Activated naive CD8-positive, alpha-beta T cell (primary cell): ENCODE data around the gene SPAG6.
A peak's percentile ranks its signal among the peaks of the same experiment; 100 is the strongest.

Experiments used
- H3K27ac Mint-ChIP-seq: one replicate; pipeline ENCODE4 v1.8.0; 2021; ENCODE audit warnings: mixed read lengths
- H3K27me3 Mint-ChIP-seq: one replicate; pipeline ENCODE4 v1.8.0; 2021; ENCODE audit warnings: mixed read lengths
- H3K36me3 Mint-ChIP-seq: one replicate; pipeline ENCODE4 v1.8.0; 2021; ENCODE audit warnings: mixed read lengths
- H3K4me1 Mint-ChIP-seq: one replicate; pipeline ENCODE4 v1.8.0; 2021; ENCODE audit warnings: low read depth, mixed read lengths
- H3K4me3 Mint-ChIP-seq: one replicate; pipeline ENCODE4 v1.8.0; 2021; ENCODE audit warnings: mild to moderate bottlenecking, mixed read lengths
- H3K9me3 Mint-ChIP-seq: one replicate; pipeline ENCODE4 v1.8.0; 2021; ENCODE audit warnings: low read depth, mixed read lengths

The SPAG6 gene

DNA sequence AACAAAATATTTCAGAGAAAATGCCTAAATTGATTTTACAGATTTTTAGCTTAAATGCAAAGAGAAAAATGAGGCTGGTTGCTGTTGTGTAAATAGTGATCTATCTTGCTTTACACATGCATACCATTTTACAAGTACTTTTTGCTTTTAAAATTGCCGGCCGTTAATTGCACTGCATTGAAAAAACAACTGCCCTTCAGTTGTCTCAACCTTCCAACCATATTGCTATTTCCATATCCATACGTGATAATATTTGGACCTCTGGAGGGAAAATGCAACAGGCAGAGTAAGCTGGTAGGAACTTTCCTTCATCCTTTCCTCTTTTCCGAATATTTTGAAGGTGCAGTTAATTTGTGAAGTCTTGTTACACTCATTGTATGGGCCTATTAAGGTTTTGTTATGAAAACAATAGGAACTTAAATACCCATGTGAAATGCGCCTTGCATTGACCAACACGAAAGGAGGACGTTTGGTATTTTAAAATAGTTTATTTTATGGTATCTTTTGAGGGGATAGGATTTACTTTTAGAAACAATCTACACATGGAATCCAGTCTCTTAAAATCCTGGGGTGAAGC, 13.1 kb upstream of the SPAG6 start:
- Mint-ChIP-seq H3K4me1 (peaks cover 27% of the 10 kb centered on the region), H3K36me3 (peaks cover 11% of the 10 kb centered on the region), H3K4me3 (peak overlapping the region; percentile 75), H3K27me3 (peaks cover 12% of the 10 kb centered on the region), H3K9me3 (no peaks in the 10 kb centered on the region), H3K27ac (no peak overlapping the region)

DNA sequence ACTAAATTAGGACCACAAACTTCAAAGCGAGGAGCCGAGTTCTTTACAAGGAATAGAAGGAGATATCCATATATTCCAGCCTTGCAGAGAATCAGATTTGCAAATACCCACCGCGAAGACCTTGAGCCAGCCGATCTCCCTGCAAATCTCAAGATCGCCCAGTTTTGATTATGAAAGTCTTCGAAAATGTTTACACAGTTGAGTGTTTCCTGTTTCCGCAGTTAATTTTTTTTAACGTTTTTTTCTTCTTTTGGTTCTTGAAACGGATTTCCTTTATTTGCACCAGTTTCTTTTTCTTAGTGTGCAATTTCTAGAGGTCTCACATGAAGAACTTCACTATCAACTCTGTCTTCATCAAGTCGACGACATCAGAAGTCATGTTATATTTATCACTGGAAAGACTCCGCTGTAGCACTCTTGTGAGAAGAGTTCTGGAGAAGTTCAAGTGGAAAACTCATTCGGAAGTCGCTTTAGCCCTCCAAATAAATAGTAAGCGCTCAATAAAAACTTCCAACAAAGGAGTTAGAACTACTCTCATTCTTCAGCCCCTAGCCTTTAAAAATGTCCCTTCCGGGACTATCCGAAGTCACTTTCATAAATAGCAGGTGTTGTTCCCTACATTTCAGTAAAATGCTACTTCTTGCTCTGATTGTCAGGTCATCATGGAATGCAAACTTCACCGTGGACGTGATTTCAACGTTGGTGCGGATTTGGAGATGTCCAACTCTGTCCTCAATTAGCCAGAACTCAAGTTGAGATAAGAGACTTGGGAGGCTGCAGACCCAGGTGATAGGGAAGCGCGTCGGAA, 11.9 kb upstream of the SPAG6 start:
- Mint-ChIP-seq H3K4me3 (peak overlapping the region; percentile 75), H3K36me3 (peaks cover 9% of the 10 kb centered on the region), H3K9me3 (no peaks in the 10 kb centered on the region), H3K27me3 (peaks cover 21% of the 10 kb centered on the region), H3K4me1 (peaks cover 29% of the 10 kb centered on the region), H3K27ac (peak overlapping the region; percentile 73)

DNA sequence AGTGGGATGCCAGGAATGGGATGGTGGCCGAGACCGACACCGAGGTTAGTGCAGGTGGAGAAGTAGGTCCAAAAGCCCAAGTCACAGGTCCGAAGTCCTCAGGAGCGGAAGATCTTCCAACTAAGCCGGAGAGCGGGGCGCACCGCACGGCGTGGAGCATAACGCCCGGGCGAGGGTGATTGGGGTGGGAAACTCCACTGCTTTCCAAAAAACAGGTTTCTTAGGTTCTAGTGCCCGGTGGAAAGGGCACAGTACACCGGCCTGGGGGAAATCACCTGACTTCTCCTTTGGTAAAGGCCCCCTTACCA, 11.4 kb upstream of the SPAG6 start:
- no peaks in the 10 kb centered on the region for H3K9me3 Mint-ChIP-seq
- peaks cover 29% of the 10 kb centered on the region for H3K4me1 Mint-ChIP-seq
- peaks cover 26% of the 10 kb centered on the region for H3K27me3 Mint-ChIP-seq
- peak overlapping the region; percentile 73 for H3K27ac Mint-ChIP-seq
- H3K4me3 Mint-ChIP-seq: peak overlapping the region; percentile 75
- H3K36me3 Mint-ChIP-seq: peaks cover 9% of the 10 kb centered on the region

DNA sequence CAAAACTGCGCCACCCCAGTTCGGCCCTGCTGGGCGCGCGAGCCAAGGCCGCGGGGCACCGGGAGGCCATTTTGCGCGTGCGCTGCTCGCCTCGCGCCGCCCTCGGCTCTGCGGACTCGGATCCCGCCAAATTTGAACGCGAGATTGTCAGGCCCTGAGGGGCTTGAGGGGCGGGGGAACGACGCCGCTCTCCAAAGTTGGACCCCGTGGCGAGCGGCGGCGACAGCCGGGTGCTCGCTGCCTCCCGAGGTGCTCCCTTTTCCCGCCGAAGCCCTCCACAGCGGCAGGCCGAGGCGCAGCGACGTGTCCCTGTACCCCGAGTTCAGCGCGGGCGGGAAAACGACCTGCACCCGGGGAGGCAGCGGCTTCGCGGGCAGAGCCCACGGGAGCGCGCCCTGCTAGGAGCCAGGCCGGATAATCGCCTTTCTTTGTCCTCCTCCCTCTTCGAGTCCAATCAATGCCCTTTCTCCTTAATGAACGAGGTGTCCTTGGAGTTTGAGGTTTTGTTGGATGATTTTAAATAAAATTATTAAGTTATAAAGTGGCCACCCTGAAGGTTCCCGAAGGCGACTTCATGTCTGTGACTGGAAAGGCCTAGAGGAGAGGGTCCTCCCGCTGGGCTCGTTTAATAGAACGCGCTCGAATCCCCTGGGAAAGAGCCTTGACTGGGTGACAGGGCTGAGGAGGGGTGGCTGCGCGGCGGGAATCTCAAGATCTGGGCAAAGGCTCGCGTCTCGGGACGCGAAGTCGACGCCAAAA, 10.7 kb upstream of the SPAG6 start:
- H3K4me1 Mint-ChIP-seq: peaks cover 32% of the 10 kb centered on the region
- no peak overlapping the region for H3K27ac Mint-ChIP-seq
- peaks cover 31% of the 10 kb centered on the region for H3K27me3 Mint-ChIP-seq

DNA sequence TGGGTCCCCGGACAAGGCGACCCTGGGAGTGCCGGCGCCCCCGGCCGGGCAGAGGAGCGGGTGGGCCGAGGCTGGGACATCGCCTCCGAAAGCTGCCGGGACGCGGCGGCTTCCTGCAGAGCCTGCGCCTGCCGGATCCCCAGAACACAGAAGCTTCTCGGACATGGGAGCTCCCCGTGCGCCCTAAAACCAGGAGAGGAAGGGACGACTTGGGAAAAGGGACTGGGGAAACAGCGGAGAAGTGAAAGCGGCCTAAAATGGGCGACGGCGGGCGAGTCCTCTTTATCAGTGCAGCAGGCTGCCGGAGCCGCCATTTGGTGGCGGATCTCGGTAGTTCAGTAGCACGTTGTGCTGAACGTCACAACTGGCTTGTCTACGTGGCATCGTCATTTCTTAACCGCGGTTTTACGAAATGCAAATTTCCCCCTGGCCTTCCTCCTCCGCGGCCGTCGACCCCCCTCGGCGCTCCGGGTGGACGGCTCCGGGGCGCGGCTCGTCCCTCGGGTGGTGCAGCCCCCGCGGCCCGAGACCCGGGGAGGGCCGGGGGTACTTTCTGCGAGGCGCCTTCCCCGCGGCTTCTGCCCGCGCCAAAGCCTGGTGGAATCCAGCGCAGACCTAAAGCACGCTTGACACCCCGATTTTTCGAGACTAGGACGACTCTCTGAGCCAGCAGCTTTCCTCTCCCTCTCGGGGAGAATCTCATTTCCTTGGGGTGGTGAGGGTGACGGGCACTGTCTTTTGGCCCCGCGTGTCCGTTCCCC, 9.9 kb upstream of the SPAG6 start:
- H3K4me1 Mint-ChIP-seq: peaks cover 39% of the 10 kb centered on the region
- peaks cover 5% of the 10 kb centered on the region for H3K36me3 Mint-ChIP-seq
- peak overlapping the region; percentile 64 for H3K27ac Mint-ChIP-seq
- H3K9me3 Mint-ChIP-seq: no peaks in the 10 kb centered on the region
- H3K27me3 Mint-ChIP-seq: peaks cover 34% of the 10 kb centered on the region
- peak overlapping the region; percentile 81 for H3K4me3 Mint-ChIP-seq

More for the DNA sequence above, 10.7 kb upstream of the SPAG6 start:
- H3K36me3 Mint-ChIP-seq: peaks cover 7% of the 10 kb centered on the region
- H3K4me3 Mint-ChIP-seq: peak overlapping the region; percentile 81
- H3K9me3 Mint-ChIP-seq: no peaks in the 10 kb centered on the region

DNA sequence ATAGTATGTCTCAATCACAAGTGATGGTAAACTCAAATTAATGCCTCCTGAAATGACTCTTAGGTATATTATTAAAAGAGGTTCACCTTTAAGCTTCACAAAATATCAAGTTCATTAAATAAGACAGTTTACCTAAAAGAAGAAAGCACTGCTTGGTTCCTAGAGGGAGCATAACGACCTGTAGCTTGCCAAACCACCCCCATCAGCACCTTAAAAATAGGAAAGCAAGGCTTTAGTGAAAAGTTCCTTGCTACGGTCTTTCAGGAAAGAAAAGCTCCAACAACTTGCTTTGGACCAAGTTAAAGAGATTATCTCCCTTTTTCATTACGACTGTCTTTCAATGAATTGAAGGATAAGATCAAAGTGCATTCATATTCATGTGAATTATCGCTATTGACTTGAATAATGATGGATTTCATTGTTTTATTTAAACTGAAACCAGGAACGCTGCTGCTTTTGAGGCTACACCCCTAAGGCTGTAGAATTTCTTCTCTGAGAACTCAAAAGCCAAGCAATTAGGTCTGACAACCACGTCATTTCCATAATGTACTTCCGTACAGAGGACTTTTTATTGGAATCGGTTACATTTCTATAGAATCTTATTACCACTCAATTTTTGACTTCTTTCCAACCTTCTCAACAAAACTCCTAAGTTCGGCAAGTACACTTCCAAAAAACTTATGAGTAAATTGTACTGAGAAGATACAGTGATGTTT, 7.0 kb upstream of the SPAG6 start:
- Mint-ChIP-seq H3K4me1 (peaks cover 27% of the 10 kb centered on the region), H3K27ac (peak overlapping the region; percentile 54), H3K9me3 (no peaks in the 10 kb centered on the region), H3K36me3 (peaks cover 2% of the 10 kb centered on the region), H3K4me3 (no peak overlapping the region), H3K27me3 (peaks cover 47% of the 10 kb centered on the region)

DNA sequence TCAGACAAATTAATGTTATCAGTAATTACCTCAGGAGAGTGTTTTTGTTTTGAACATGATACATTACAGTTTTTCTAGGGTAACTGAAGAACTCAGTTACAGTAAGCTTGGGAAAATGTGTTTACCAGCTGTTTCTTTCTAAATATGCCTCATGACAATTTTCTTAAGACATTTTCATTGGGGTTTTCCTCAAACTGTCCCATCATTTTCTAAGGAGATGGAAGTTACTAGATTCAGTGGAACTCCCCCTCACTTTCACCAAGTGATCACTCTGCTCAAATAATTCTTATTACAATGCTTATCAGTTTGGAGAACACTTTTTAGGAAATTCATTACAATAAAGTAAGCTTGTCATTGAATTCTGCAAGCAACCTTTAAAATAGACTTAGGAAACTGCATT, 6.4 kb upstream of the SPAG6 start:
- Mint-ChIP-seq H3K9me3 (no peaks in the 10 kb centered on the region), H3K36me3 (no peaks in the 10 kb centered on the region), H3K4me1 (peaks cover 22% of the 10 kb centered on the region), H3K4me3 (no peak overlapping the region), H3K27ac (peak overlapping the region; percentile 54), H3K27me3 (peaks cover 50% of the 10 kb centered on the region)

DNA sequence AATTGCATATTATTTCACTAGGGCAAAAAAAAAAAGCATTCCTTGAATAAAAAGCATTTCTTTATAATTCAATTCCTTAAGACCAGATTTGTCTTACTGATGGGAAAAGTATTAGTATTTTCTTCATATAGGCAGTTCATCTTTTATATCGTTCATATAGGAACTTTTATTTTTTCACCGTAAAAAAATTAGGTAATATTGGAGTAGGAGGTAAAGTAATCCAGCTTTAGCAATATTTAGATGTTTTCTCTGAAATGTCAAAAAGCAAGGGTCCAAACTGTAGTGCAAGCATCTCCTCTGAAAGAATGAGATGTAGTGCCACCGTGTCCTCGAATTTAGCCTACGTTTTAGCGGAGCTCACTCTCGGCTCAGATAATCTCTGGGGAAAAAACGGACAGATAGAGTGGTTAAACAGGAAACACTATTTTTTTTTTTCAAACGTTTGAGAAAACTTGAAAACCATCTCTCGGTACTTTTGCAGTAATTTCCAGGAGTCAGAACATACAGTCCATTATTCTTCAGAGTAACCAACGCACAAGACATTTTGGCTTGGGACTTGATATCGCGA, 5.5 kb upstream of the SPAG6 start:
- peaks cover 3% of the 10 kb centered on the region for H3K36me3 Mint-ChIP-seq
- peak overlapping the region; percentile 79 for H3K27ac Mint-ChIP-seq
- peak overlapping the region; percentile 87 for H3K4me3 Mint-ChIP-seq
- H3K4me1 Mint-ChIP-seq: peaks cover 26% of the 10 kb centered on the region
- peaks cover 59% of the 10 kb centered on the region for H3K27me3 Mint-ChIP-seq
- H3K9me3 Mint-ChIP-seq: no peaks in the 10 kb centered on the region

DNA sequence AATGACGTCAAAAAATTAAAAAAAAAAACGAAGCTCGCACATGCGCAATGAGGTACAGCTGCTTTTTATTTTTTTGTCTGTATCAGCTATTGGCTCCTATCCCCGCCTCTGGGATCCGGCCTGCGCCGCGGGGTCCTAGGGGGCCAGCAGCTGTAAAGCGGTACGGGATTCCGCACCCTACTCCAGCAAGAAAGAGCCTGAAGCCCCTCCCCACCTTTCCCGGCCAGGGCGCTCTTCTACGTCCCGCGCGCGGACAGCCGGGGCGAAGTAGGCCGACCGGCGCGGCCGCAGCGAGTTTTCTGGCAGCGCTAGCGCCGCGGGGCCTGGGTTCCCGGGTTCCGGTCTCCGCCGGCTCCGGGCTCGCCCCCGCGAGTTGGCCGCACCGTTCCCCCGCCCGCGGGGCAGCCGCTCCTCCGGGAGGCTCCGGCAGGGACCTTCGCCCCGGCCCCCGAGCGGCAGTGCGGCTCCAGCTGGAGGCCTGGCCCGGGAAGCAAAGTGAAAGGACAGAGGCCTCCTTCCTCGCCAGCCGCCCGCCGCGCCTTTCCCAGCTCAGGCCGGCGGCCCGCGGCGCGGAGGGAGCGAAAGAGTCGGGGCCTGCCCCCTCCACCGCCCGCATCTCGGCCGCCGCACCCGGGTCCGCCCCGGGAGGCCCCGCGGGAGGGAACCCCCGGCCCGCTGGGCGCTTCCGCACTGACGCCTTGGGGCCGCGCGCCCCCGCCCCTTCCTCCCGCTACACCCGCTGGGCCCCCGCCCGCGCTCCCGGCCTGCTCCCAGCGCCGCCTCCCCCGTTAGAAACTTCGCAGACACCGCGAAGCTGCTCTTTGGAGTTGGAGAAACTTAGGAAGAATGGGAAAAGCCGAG, 4.7 kb upstream of the SPAG6 start:
- H3K9me3 Mint-ChIP-seq: no peaks in the 10 kb centered on the region
- H3K36me3 Mint-ChIP-seq: peaks cover 3% of the 10 kb centered on the region
- H3K27ac Mint-ChIP-seq: peak overlapping the region; percentile 79
- peaks cover 25% of the 10 kb centered on the region for H3K4me1 Mint-ChIP-seq
- H3K27me3 Mint-ChIP-seq: peaks cover 59% of the 10 kb centered on the region
- H3K4me3 Mint-ChIP-seq: peak overlapping the region; percentile 87

DNA sequence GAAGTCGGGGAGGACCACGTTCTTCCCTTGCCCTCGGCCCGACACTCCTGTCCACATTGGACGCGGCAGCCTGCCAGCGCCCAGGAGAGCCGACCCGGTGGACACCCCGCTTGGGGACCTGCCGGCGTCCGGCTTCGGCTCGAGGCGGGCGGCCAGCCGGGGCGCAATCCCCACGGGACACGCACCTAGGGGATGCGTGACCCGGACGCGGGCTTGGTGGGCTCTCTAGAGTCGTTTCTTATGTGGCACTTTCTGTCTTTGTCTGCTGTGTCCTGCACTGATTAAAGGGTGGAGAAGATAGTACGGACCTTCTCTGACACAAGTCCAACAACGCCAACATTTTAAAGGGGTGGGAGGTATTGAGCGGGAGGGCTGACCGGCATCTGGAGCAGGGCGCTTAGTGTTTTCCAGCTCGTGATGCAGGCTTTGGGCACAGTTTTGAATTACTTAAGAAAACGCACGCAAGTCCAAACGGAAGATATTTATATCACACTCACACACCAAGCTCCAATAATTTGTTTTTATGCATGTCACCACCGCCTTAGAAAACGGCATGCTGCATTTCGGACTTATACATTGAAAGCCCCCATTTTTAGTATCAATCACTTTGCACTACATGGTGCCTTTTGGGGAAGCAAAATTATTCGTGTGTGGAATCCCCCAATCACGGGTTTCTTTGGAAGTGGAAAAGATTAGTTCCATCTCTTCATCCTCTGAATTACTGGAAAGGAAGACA, 3.9 kb upstream of the SPAG6 start:
- Mint-ChIP-seq H3K9me3 (no peaks in the 10 kb centered on the region), H3K4me1 (peaks cover 28% of the 10 kb centered on the region), H3K36me3 (peaks cover 3% of the 10 kb centered on the region), H3K4me3 (peak overlapping the region; percentile 71), H3K27me3 (peaks cover 65% of the 10 kb centered on the region), H3K27ac (peak overlapping the region; percentile 22)

DNA sequence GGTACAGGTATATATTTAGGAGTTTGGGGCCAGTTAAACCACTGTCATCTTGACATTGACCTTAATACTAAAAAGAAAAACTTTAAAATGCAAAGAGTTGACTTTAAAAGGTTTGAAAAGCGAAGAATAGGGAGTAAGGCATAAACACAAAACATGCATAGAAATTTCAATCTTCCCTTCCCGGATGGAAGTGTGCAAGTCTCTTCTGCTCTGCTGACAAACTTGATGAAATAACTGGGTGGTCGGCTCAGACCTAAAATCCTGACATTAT, 3.4 kb upstream of the SPAG6 start:
- peaks cover 28% of the 10 kb centered on the region for H3K4me1 Mint-ChIP-seq
- peaks cover 3% of the 10 kb centered on the region for H3K36me3 Mint-ChIP-seq
- H3K4me3 Mint-ChIP-seq: peak overlapping the region; percentile 71
- peaks cover 68% of the 10 kb centered on the region for H3K27me3 Mint-ChIP-seq
- H3K27ac Mint-ChIP-seq: no peak overlapping the region
- H3K9me3 Mint-ChIP-seq: no peaks in the 10 kb centered on the region

DNA sequence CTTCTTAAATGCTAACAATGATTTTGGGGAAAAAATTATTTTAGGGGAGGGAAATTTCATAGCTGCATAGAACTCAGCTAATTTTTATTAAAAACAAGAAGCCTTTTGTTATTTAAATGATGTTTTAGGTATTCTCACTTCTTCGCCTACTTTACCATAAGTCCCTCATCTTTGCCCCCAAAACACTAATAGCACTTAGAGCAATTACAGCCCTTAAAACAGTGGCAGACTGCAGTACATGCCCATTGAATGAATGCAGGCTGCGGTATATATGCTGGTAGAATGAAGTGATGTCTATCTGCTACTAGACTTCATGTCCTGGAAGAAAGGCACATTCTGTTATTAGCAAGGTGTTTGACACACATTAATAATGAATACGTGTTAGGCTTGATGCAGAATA, 2.9 kb upstream of the SPAG6 start:
- Mint-ChIP-seq H3K9me3 (no peaks in the 10 kb centered on the region), H3K36me3 (peaks cover 3% of the 10 kb centered on the region), H3K4me1 (peaks cover 23% of the 10 kb centered on the region), H3K4me3 (peak overlapping the region; percentile 17), H3K27ac (no peak overlapping the region), H3K27me3 (peaks cover 65% of the 10 kb centered on the region)

DNA sequence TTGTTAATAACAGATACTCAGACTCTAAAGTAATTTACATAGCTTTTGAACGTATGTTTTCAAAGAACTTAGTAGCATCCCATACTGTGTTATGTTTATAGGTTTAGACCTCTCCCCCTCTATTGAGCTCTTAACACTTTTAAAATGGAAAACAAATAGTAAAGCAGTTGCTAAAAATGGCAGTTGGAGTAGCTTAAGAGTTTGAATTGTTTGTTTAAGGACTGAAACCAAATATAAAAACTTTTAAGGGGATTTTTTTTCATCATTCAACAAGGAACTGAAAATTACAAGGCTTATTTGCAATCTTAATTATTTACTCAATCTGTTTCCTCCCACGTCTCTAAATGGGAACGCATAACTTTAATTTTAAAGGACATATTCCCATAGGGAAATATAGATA, 1.6 kb upstream of the SPAG6 start:
- Mint-ChIP-seq H3K4me3 (no peak overlapping the region), H3K9me3 (no peaks in the 10 kb centered on the region), H3K27me3 (peaks cover 57% of the 10 kb centered on the region), H3K27ac (no peak overlapping the region), H3K4me1 (peaks cover 22% of the 10 kb centered on the region), H3K36me3 (peaks cover 3% of the 10 kb centered on the region)
